ENCODE measurements around the gene ZNF750.

Gene ZNF750

GRCh38 chr17:82838386-82839063 lies 1.3 kb downstream of the ZNF750 start:
- H3K4me3 ChIP-seq (ENCODE audit: low read depth, low read length) = no peak overlapping the region
- TF ChIP-seq, protein P1, sequence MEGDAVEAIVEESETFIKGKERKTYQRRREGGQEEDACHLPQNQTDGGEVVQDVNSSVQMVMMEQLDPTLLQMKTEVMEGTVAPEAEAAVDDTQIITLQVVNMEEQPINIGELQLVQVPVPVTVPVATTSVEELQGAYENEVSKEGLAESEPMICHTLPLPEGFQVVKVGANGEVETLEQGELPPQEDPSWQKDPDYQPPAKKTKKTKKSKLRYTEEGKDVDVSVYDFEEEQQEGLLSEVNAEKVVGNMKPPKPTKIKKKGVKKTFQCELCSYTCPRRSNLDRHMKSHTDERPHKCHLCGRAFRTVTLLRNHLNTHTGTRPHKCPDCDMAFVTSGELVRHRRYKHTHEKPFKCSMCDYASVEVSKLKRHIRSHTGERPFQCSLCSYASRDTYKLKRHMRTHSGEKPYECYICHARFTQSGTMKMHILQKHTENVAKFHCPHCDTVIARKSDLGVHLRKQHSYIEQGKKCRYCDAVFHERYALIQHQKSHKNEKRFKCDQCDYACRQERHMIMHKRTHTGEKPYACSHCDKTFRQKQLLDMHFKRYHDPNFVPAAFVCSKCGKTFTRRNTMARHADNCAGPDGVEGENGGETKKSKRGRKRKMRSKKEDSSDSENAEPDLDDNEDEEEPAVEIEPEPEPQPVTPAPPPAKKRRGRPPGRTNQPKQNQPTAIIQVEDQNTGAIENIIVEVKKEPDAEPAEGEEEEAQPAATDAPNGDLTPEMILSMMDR (IDR thresholded peaks at IDR 0.05; ENCODE audit: borderline replicate concordance, insufficient read depth, low read depth, low read length) = no peak

- TF ChIP-seq, protein P1 (IDR thresholded peaks at IDR 0.05; ENCODE audit: borderline replicate concordance, insufficient read depth, low read depth, low read length) = no peak
- no peak overlapping the region for H3K4me3 ChIP-seq (ENCODE audit: low read depth, low read length)
These were observed 2.1 kb downstream of the ZNF750 start for GRCh38 chr17:82837586-82838320.

DNA sequence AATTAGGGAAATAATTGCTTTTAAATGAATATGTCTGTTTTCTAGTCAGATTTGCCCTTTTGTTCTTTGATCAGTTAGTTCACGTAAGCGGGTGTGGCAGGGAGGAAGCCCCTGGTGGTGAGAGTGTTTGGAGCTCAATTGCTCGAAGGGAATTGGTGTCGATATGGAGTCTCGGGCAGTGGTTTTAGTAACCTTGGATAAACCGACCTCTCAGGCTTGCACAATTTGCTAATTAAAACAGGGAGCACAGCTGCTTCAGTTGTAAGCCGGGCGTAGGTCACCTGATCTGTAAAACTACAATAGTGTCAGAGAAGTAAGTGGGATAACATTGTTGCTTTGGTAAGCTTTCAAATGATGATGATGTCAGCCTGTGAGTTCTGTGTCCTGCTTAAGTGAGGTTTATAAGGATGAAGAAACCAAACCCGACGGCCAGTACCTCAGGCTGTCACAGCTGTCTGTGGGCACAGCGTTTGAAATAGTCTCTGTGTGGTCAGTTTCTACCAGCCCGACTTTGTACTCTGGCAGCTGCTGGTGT lies 2.9 kb downstream of the ZNF750 start:
- no peak overlapping the region for H3K4me3 ChIP-seq (ENCODE audit: low read depth, low read length)
- TF ChIP-seq, protein P1 (IDR thresholded peaks at IDR 0.05; ENCODE audit: borderline replicate concordance, insufficient read depth, low read depth, low read length) = no peak

DNA sequence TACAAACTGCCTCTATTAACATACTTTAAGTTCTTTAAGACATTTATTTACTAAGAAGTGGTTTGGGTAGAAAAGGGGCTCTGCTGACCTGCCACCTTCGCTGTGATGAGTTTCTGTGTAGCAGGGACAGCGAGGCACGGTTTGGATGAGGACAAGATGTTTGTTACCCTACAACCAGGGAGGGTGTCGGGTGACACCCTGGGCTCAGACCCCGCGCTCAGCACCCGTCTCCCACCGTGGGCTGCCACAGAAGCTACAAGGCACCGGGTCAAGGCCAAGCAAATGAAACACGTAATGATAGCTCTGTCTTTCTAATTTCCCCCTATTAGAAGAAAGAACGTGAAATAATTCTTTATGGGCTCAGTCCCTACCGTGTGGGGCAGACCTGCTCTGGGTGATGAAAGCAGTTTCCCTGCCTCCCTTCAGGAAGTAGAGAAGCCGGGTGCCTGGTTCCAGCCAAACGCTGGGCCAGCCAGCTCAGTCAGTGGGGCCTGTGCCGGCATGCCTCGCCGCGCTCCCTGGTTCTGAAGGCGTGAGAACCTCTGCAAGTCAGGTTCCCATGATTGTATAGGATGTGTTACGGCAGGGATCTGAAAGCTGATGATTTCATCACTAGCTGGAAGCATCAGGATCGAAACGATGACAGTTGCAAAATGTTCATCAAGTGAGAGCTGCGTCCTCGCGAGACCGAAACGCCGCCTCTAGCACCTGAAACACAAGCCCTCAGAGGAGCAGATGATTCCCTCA lies 3.9 kb downstream of the ZNF750 start:
- H3K4me3 ChIP-seq (ENCODE audit: low read depth, low read length) = no peak overlapping the region
- TF ChIP-seq, protein P1 (IDR thresholded peaks at IDR 0.05; ENCODE audit: borderline replicate concordance, insufficient read depth, low read depth, low read length) = no peak

- TF ChIP-seq, protein P1 (IDR thresholded peaks at IDR 0.05; ENCODE audit: borderline replicate concordance, insufficient read depth, low read depth, low read length) = no peak
- no peak overlapping the region for H3K4me3 ChIP-seq (ENCODE audit: low read depth, low read length)
These were observed 4.7 kb downstream of the ZNF750 start for GRCh38 chr17:82835122-82835521.

GRCh38 chr17:82832881-82833475 lies 6.8 kb downstream of the ZNF750 start:
- no peak overlapping the region for H3K4me3 ChIP-seq (ENCODE audit: low read depth, low read length)
- TF ChIP-seq, protein P1 (IDR thresholded peaks at IDR 0.05; ENCODE audit: borderline replicate concordance, insufficient read depth, low read depth, low read length) = no peak
